GM19395 (cell line): ENCODE measurements around the gene ATL2.
A peak's percentile ranks its signal among the peaks of the same experiment; 100 is the strongest.
"Not testable (repeated sequence)": the region's sequence is repeated elsewhere in the genome, so short reads cannot be mapped to it uniquely, and the experiment has no call there.

Source experiments
- ATAC-seq: cut with Tn5 transposase; IDR thresholded peaks from one replicate; pipeline ENCODE4 v1.9.1; 2021; ENCODE audit warnings: mild to moderate bottlenecking, moderate library complexity; ENCODE audit not compliant: unreplicated experiment

The ATL2 gene

DNA sequence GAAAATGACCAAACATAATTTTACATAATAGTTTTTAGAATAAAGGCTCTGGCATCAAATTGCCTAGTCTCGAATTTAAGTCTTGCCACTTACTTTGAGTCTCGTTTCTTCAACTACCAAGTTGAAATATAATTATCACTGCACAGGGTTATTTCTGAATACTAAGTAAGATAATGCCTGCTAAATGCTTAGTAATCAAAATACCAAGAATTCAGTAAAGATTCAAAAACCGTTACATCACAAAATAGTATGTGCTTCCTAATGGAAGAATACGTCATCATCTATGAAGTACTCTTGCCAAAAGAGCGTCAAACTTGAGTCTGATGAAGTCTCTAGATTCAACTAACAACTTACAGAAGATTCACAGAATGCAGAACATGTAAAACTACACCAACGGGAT is 40.5 kb downstream of the ATL2 start:
- ATAC-seq = no peak

- no peak for ATAC-seq
These were observed 46.3 kb downstream of the ATL2 start for GRCh38 chr2:38330754-38331153.

DNA sequence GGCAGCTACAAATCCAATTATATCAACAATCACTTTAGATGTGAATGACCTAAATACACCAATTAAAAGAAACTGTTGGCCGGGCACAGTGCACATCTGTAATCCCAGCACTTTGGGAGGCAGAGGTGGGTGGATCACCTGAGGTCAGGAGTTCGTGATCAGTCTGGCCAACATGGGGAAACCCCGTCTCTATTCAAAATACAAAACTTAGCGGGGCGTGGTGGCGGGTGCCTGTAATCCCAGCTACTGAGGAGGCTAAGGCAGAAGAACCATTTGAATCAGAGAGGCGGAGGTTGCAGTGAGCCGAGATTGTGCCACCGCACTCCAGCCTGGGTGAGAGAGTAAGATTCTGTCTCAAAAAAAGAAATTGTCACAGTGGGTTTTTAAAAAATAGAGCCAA is 49.5 kb downstream of the ATL2 start:
- no peak for ATAC-seq

GRCh38 chr2:38323623-38324022 is 53.5 kb downstream of the ATL2 start:
- ATAC-seq = no peak

GRCh38 chr2:38322224-38322914 is 54.7 kb downstream of the ATL2 start:
- no peak for ATAC-seq

DNA sequence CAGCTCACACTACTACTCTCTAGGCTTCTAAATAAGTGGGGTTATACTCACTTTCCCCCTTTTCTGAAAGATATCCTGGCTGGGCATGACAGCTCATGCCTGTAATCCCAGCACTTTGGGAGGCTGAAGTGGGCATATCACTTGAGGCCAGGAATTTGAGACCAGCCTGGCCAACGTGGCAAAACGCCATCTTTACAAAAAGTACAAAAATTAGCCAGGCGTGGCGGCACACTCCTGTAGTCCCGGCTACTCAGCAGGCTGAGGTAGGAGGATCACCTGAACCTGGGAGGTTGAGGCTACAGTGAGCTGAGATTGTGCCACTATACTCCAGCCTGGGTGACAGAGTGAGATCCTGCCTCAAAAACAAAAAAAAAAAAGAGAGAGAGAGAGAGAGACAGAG is 57.8 kb downstream of the ATL2 start:
- ATAC-seq = not testable (repeated sequence)

DNA sequence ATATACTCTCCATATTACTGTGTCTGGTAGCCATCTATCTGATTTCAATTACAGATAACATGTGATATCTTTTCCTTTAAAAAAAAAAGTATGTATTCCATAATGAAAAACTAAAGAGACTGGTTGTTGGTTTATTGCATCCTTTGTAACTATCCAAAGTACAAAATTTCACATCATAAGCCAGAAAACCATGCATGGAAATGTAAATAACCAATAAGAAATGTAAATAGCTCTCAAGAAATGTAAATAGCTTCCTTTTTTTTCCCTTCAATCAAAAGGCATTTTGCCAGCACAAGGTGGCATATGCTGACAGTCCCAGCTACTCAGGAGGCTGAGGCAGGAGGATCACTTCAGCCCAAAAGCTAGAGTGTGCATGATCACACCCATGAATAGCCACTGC is 59.3 kb downstream of the ATL2 start:
- ATAC-seq = no peak

DNA sequence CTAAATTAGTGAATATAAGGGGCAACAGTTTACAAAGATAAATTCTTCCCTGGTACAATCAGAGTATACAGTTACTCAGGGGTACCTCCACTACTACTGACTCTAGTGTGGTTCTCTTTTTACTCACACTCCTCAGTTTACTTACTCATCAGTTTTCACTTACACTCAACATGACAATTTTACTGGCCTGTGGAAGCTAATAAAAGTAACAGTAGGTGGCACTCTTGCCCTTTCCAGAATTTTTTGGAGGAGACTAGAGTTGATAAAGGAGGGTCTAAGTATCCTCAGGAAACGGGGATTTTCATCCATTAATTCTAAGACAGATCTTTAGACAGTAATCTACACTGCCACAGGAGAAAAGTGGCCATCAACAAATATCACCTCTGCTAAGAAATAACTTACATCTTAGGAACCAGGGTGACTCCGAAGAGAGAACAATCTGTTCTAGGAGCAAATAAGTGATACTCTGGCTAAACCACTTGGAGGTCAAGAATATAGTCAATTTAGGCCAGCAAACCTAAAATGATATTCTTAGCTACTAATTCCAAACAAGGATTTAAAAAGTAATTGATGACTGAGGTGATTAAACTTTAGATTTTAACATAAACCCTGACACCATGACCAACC is 61.3 kb downstream of the ATL2 start:
- no peak for ATAC-seq

DNA sequence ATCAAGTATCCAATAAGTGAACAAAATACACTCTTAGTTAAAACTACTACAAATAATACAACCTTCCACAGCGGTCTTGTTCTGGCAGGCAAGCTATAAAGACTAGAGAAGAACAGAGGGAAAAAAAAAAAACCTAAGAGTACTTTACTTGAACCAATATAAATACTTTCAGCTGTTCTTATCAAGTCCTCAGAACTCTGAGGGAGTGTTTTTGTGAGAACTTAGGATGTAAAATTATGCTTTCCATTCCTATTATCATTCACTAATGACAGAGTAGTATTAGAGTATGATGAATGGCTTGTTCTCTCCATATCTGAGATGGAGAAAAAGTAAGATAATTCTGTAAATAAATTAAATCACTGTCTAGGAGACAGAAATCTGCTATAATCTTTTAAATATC is 68.3 kb downstream of the ATL2 start:
- no peak for ATAC-seq

DNA sequence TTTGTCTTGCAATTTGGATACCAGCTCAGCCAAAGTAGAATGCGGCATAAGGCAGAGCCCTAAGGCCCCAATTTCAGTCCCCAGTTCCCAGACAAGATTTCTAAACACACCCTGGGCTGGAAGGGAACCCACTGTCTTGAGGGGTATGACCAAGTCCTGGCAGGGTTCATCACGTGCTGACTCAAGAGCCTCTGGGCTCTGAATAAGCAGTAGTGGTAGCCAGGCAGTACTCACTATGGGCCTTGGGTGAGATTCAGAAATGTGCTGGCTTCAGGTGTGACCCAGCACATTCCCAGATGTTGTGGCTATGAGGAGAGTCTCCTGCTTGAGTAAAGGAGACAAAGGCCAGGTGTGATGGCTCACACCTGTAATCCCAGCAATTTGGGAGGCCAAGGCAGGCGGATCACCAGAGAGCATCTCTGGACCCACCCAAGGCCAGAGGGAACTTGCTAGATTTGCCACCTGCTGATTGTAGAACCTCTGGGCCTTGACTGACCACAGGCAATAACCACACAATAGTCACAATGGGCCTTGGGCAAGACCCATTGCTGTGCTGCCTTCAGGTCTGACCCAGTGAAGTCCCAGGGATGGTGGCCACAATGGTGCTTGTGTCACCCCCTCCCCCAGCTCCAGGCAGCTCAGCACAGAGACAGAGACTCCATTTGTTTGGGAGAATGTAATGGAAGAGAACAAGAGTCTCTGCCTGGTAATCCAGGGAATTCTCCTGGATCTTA is 74.9 kb downstream of the ATL2 start:
- ATAC-seq = no peak

- ATAC-seq = peak; percentile 87
These were observed 75.6 kb downstream of the ATL2 start for GRCh38 chr2:38301340-38301968.

GRCh38 chr2:38298539-38298938 is 78.5 kb downstream of the ATL2 start:
- no peak for ATAC-seq

DNA sequence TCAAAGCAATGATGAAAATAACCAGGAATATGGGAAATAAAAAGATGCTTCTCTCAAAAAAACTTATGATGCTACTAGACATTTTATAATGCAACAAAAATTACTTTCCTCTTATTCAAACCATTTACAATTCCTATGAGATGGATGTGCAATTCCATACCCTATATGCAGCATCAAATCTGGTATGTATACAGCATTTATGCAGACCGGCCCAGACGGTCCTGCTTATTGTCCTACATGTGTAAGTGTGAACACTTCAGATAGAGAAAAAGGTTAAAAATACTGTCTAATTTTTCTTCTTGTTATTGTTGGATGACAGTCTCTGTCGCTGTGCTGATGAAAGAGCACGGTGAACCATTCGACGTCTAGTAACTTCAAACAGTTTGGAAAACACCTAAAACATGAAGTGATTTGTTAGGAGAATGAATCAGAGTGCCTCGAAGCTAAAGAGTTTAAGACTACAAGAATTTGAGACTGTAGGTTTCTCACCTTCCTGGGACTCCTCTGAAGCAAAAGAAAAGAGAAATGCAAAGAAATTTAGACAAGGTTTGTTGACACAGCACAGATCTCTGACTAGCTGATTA is 80.8 kb downstream of the ATL2 start:
- ATAC-seq = no peak

DNA sequence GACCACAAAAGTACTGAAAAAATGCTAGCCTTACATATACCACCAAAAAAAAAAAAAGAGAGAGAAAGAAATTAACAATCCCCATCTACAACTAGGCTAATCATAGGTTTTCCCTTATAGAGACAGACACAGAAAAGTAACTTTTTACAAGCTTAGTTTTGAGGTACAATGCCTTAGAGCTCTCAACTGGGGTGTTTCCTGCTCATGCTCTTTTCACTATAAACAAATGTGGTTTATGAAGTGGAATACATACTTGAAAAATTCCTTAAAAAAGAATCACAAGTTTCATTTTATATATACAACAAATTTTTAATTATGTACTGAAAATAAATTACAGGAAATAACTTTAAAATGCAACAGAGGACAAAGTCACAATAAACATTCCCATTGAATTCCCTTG is 82.5 kb downstream of the ATL2 start:
- no peak for ATAC-seq

DNA sequence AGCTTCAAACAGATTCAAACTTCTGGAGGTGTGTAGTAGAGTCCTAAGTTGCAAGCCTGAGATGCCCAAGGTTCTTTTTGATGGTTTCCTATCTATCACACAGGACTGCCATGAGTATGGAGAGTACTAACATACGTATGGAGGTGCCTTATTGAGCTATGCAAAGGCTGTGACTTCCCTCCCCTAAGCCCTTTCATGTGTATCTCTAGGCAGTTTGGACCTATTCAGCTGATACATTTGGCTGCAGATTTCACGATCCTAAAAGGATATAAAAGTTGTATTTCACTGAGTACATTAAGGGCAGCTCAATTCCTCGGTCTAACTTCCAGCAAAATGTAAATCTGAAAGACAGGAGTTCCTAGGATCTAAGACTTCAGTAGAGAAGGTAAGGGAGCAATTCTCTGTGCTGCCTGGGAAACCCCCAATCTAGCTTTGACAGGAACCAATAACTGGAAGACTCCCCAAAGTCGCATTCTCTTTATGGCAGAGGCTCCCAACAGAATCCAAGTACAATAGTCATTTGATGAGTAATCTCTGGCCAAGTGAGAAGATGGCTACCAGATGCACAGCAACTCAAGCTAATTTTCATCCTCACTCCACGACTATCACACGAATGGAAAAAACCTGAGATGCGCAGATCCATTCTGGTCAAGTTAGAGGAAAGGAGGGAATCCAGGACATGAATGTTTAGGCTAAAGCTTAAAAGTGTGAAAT is 83.8 kb downstream of the ATL2 start:
- no peak for ATAC-seq

DNA sequence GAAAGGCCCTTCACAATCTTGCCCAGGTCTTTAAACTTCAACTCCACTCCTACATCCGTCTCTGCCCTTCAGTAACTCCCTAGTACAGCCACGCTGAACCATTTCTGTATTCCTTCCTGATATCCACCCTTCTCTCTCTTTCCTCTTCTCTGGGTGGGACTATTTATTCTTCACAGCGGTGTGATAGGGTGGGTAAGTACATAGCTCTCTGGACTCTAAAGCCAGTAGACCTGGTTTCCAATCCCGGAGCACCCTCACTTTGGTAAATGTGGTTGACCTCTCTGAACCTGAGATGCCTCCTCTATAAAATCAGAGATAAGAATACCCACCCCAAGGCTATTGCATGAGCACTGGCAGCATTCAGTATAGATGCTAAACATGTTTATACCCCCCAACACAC is 86.7 kb downstream of the ATL2 start:
- ATAC-seq = no peak

DNA sequence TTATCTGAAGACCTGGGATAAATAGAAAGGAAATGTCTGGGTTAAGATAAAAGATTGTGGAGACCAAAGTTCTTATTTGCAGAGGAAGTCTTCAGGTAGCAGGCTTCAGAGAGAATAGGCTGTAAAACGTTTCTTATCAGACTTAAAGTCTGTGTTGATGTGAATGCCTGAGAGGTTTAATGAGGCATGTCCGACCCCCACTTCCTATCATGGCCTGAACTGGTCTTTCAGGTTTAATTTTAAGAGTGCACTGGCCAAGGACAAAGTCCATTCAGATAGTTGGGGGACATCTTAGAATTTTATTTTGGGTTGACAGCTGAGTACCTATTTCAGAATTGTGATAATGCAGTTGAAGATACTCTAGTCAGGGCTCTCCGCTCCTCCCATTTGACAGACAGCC is 92.1 kb downstream of the ATL2 start:
- ATAC-seq = no peak

- no peak for ATAC-seq
These were observed 95.9 kb downstream of the ATL2 start for GRCh38 chr2:38281095-38281742.

DNA sequence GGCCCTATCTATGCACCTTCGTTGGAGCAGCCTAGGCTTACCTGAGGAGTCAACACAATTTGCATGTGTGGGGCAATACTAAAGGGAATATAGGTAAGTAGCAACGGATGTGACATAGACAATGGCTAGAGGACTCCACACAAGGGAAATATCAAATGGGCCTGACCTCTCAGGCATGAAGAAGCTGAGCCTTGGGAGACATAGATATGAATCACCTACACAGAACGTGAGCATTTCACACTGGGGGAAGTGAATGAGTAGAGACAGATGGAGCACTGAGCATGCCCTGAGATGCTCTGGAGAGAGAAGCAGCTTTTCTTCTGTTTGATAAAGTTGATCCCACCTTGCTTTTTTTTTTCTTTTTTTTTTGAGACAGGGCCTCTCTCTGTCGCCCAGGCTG is 97.9 kb downstream of the ATL2 start:
- ATAC-seq = no peak

DNA sequence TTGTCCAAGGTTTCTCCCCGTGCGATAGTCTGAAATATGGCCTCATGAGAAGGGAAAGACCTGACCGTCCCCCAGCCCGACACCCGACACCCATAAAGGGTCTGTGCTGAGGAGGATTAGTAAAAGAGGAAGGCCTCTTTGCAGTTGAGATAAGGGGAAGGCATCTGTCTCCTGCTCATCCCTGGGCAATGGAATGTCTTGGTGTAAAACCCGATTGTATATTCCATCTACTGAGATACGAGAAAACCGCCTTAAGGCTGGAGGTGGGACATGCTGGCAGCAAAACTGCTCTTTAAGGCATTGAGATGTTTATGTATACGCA is 99.0 kb downstream of the ATL2 start:
- ATAC-seq = not testable (repeated sequence)
